Liver (tissue), 9 donors: ENCODE data around the gene KCNQ5. TPM values are rescaled to one million over a fixed set of nuclear protein-coding genes. Genes with fewer than 3 reads are reported as not detected.

Experiments
- DNase-seq: peaks from one replicate; pipeline ENCODE4 v3.0.0-alpha.2; 2017; ENCODE audit warnings: low spot score
- H3K27ac ChIP-seq, 2 donors: one replicate each; pipeline ENCODE4 v1.7.0; 2013; ENCODE audit warnings: inconsistent platforms in 2 of 2, low read length in 2 of 2, control low read depth in 1 of 2, low read depth in 1 of 2, mild to moderate bottlenecking in 1 of 2
- H3K27me3 ChIP-seq, 4 donors: one replicate each; pipeline versions ENCODE4 v1.6.1 to v1.7.0; 2013; ENCODE audit warnings: low read length in 3 of 4, inconsistent platforms in 1 of 4, mild to moderate bottlenecking in 1 of 4, moderate library complexity in 1 of 4; ENCODE audit not compliant: control insufficient read depth in 4 of 4, insufficient read depth in 4 of 4
- H3K36me3 ChIP-seq, 4 donors: one replicate each; pipeline versions ENCODE4 v1.6.1 to v1.7.0; 2013; ENCODE audit warnings: low read length in 3 of 4, mild to moderate bottlenecking in 3 of 4, low read depth in 1 of 4, moderate library complexity in 1 of 4; ENCODE audit not compliant: control insufficient read depth in 4 of 4, insufficient read depth in 3 of 4
- H3K4me1 ChIP-seq, 4 donors: one replicate each; pipeline versions ENCODE4 v1.6.1 to v1.7.0; 2013; ENCODE audit warnings: low read length in 3 of 4, mild to moderate bottlenecking in 3 of 4, moderate library complexity in 1 of 4; ENCODE audit not compliant: control insufficient read depth in 4 of 4, insufficient read depth in 4 of 4
- H3K4me3 ChIP-seq, 3 donors: one replicate each; pipeline versions ENCODE4 v1.6.1 to v1.7.0; 2013; ENCODE audit warnings: low read length in 3 of 3, control low read depth in 1 of 3, low read depth in 1 of 3, mild to moderate bottlenecking in 1 of 3
- H3K9ac ChIP-seq, 2 donors: one replicate each; pipeline ENCODE4 v1.7.0; 2013; ENCODE audit warnings: low read length in 2 of 2, mild to moderate bottlenecking in 2 of 2, moderate library complexity in 2 of 2, control low read depth in 1 of 2, low read depth in 1 of 2
- H3K9me3 ChIP-seq, 4 donors: one replicate each; pipeline versions ENCODE4 v1.6.1 to v1.7.0; 2013; ENCODE audit warnings: low read length in 3 of 4; ENCODE audit not compliant: control insufficient read depth in 4 of 4
- ATF3 ChIP-seq: IDR thresholded peaks from 2 replicates; pipeline ENCODE4 v1.6.1; 2016; ENCODE audit warnings: antibody characterized with exemption
- CTCF ChIP-seq: fragments of 150-350 bp; IDR thresholded peaks from 2 replicates; pipeline ENCODE4 v1.5.1; 2017; ENCODE audit warnings: improper control_type of control experiment, low read depth, low read length; ENCODE audit not compliant: missing input control
- EGR1 ChIP-seq, 2 donors: IDR thresholded peaks; 2 replicates each; pipeline ENCODE4 v1.6.1; 2016 to 2018; ENCODE audit warnings: antibody characterized with exemption in 2 of 2, low read depth in 2 of 2
- FOXA1 ChIP-seq: IDR thresholded peaks from 2 replicates; pipeline ENCODE4 v1.6.1; 2016; ENCODE audit warnings: antibody characterized with exemption
- FOXA2 ChIP-seq: IDR thresholded peaks from 2 replicates; pipeline ENCODE4 v1.6.1; 2016; ENCODE audit warnings: antibody characterized with exemption
- GABPA ChIP-seq, 2 donors: IDR thresholded peaks in 1 of 2; conservative IDR thresholded peaks in 1 of 2; 2 replicates each; pipeline ENCODE4 v1.6.1; 2016; ENCODE audit warnings: antibody characterized with exemption in 2 of 2, mild to moderate bottlenecking in 1 of 2, moderate library complexity in 1 of 2
- HNF4A ChIP-seq, 2 donors: conservative IDR thresholded peaks; 2 replicates each; pipeline ENCODE4 v1.6.1; 2016; ENCODE audit warnings: antibody characterized with exemption in 2 of 2, mild to moderate bottlenecking in 2 of 2
- HNF4G ChIP-seq: IDR thresholded peaks from 2 replicates; pipeline ENCODE4 v1.6.1; 2016; ENCODE audit warnings: antibody characterized with exemption
- JUND ChIP-seq, 2 donors: IDR thresholded peaks; 2 replicates each; pipeline ENCODE4 v1.6.1; 2016; ENCODE audit warnings: antibody characterized with exemption in 2 of 2
- MAX ChIP-seq: IDR thresholded peaks from 2 replicates; pipeline ENCODE4 v1.6.1; 2016; ENCODE audit warnings: antibody characterized with exemption
- NR2F2 ChIP-seq: IDR thresholded peaks from 2 replicates; pipeline ENCODE4 v1.6.1; 2016; ENCODE audit warnings: antibody characterized with exemption
- RAD21 ChIP-seq, 2 donors: IDR thresholded peaks; 2 replicates each; pipeline ENCODE4 v1.6.1; 2016; ENCODE audit warnings: antibody characterized with exemption in 2 of 2, mild to moderate bottlenecking in 2 of 2
- RXRA ChIP-seq, 2 donors: IDR thresholded peaks; 2 replicates each; pipeline ENCODE4 v1.6.1; 2017 to 2018; ENCODE audit warnings: antibody characterized with exemption in 2 of 2, mild to moderate bottlenecking in 1 of 2
- SP1 ChIP-seq: IDR thresholded peaks from 2 replicates; pipeline ENCODE4 v1.6.1; 2018; ENCODE audit warnings: antibody characterized with exemption, mild to moderate bottlenecking
- TAF1 ChIP-seq: conservative IDR thresholded peaks from 2 replicates; pipeline ENCODE4 v1.6.1; 2016; ENCODE audit warnings: antibody characterized with exemption, mild to moderate bottlenecking
- YY1 ChIP-seq: IDR thresholded peaks from 2 replicates; pipeline ENCODE4 v1.6.1; 2016; ENCODE audit warnings: antibody characterized with exemption, mild to moderate bottlenecking
- ZBTB33 ChIP-seq: IDR thresholded peaks from 2 replicates; pipeline ENCODE4 v1.6.1; 2016; ENCODE audit warnings: antibody characterized with exemption
- WGBS: extraction: QIAGEN DNeasy Blood & Tissue Kit; methylation state at CpG from one replicate; pipeline ENCODE4 v1.1.7; 2013; 5-methylcytosine and 5-hydroxymethylcytosine counted together
- polyA plus RNA-seq, 2 donors: library from polyadenylated mRNA; stranded (reverse) in 1 of 2; unstranded in 1 of 2; fragments of 200-250 nt in 1 of 2; fragments of >200 nt in 1 of 2; fragmentation: Nextera tagmentation in 1 of 2; extraction: Ambion mirVana in 1 of 2; gene quantifications; one replicate each; pipeline versions ENCODE4 v1.2.1 to v1.2.3, GENCODE V29; 2013 to 2015
- total RNA-seq, 2 donors: library from RNA; depleted of rRNA; stranded (reverse); fragments of >200 nt; gene quantifications; one replicate each; pipeline ENCODE4 v1.2.3, GENCODE V29; 2014
- donor health status: healthy.
- donor health status: healthy.
- donor health status: healthy.
- donor health status: healthy.
- donor health status: healthy.

Gene KCNQ5
- total and polyA plus RNA-seq, 4 donors: 0.02 to 1.1 (median 0.15) TPM

DNA sequence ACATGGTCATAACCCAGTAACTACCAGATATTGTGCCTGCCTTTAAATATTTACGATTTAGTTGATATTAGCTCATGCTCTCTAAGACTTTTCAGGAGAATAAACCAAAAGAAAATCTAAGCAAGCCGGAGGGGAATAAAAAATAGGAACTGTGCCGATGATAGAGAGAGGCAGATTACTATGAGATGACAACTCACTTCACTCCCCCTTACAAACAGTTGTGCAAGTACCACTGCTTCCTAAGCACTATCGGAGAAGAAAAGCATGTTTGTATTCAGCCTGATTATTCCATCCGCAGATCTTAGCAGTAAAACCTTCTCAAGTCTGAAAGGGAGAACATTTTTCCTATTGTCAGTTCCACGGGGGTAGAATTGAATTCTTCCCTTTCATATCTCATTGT, 294.4 kb downstream of the KCNQ5 start:
- Histone ChIP-seq H3K36me3 (no peaks in the 10 kb centered on the region), H3K9ac (no peak overlapping the region), H3K27me3 (no peaks in the 10 kb centered on the region), H3K9me3 (no peaks in the 10 kb centered on the region), H3K4me3 (no peak overlapping the region), H3K4me1 (no peaks in the 10 kb centered on the region), H3K27ac (no peak overlapping the region)
- 73% methylated on average over 6 of the region's 6 CpGs for WGBS
- TF ChIP-seq NR2F2 (no peak), RAD21 (IDR thresholded peaks at IDR 0.05) (no peak), MAX (no peak), EGR1 (IDR thresholded peaks at IDR 0.05; ENCODE audit: low read depth in 2 of 2) (no peak), HNF4G (no peak), FOXA2 (no peak), FOXA1 (no peak), HNF4A (conservative IDR thresholded peaks at IDR 0.05) (no peak), CTCF (no peak), YY1 (no peak), TAF1 (no peak), RXRA (IDR thresholded peaks at IDR 0.05) (no peak), GABPA (IDR thresholded peaks at IDR 0.05 in 1 of 2, conservative IDR thresholded peaks at IDR 0.05 in 1 of 2) (no peak), SP1 (no peak), ZBTB33 (no peak), JUND (IDR thresholded peaks at IDR 0.05) (no peak)
- DNase-seq: no peak

- Histone ChIP-seq H3K36me3 (no peaks in the 10 kb centered on the region), H3K27ac (no peak overlapping the region), H3K27me3 (no peaks in the 10 kb centered on the region), H3K4me3 (no peak overlapping the region), H3K9me3 (no peaks in the 10 kb centered on the region), H3K4me1 (no peaks in the 10 kb centered on the region), H3K9ac (no peak overlapping the region)
- no peak for DNase-seq
- TF ChIP-seq YY1 (no peak), RAD21 (IDR thresholded peaks at IDR 0.05) (no peak), HNF4A (conservative IDR thresholded peaks at IDR 0.05) (no peak), HNF4G (no peak), JUND (IDR thresholded peaks at IDR 0.05) (no peak), FOXA2 (no peak), ATF3 (no peak), GABPA (IDR thresholded peaks at IDR 0.05 in 1 of 2, conservative IDR thresholded peaks at IDR 0.05 in 1 of 2) (no peak), SP1 (no peak), NR2F2 (no peak), EGR1 (IDR thresholded peaks at IDR 0.05; ENCODE audit: low read depth in 2 of 2) (no peak), FOXA1 (no peak), RXRA (IDR thresholded peaks at IDR 0.05) (no peak), MAX (no peak), ZBTB33 (no peak)
- 69% methylated on average over 1 of the region's 1 CpG for WGBS
These were observed 295.0 kb downstream of the KCNQ5 start for GRCh38 chr6:72916906-72917305.
